Muscle layer of colon (tissue), 2 donors: ENCODE measurements around the gene STRBP.

Experiments used
- H3K27ac ChIP-seq: one replicate; pipeline ENCODE4 v1.7.0; 2013; ENCODE audit warnings: low read depth, mild to moderate bottlenecking, low read length, moderate library complexity
- H3K27me3 ChIP-seq, 2 donors: one replicate each; pipeline ENCODE4 v1.7.0; 2013; ENCODE audit warnings: low read length in 2 of 2, mild to moderate bottlenecking in 2 of 2; ENCODE audit not compliant: insufficient read depth in 2 of 2, control insufficient read depth in 1 of 2
- H3K36me3 ChIP-seq: one replicate; pipeline ENCODE4 v1.7.0; 2013; ENCODE audit warnings: mild to moderate bottlenecking, low read length; ENCODE audit not compliant: insufficient read depth
- H3K4me1 ChIP-seq: one replicate; pipeline ENCODE4 v1.7.0; 2013; ENCODE audit warnings: mild to moderate bottlenecking, low read length; ENCODE audit not compliant: insufficient read depth
- H3K4me3 ChIP-seq, 2 donors: one replicate each; pipeline ENCODE4 v1.7.0; 2013; ENCODE audit warnings: low read length in 2 of 2, low read depth in 1 of 2, mild to moderate bottlenecking in 1 of 2, moderate library complexity in 1 of 2
- H3K9ac ChIP-seq: one replicate; pipeline ENCODE4 v1.7.0; 2013; ENCODE audit warnings: low read length
- H3K9me3 ChIP-seq: one replicate; pipeline ENCODE4 v1.7.0; 2013; ENCODE audit warnings: mild to moderate bottlenecking, low read length
- donor health status: abdominal sarcoma.
- donor health status: Adenocarcinoma of cecum.

STRBP gene

GRCh38 chr9:123162360-123162759 lies 106.0 kb downstream of the STRBP start:
- no peaks in the 10 kb centered on the region for H3K36me3 ChIP-seq
- no peak overlapping the region for H3K27ac ChIP-seq
- no peaks in the 10 kb centered on the region for H3K9me3 ChIP-seq
- H3K4me1 ChIP-seq = no peaks in the 10 kb centered on the region
- H3K4me3 ChIP-seq = no peak overlapping the region
- H3K9ac ChIP-seq = no peak overlapping the region
- no peaks in the 10 kb centered on the region for H3K27me3 ChIP-seq

- Histone ChIP-seq H3K27me3 (no peaks in the 10 kb centered on the region), H3K4me3 (no peak overlapping the region), H3K36me3 (peaks cover 7% of the 10 kb centered on the region), H3K4me1 (no peaks in the 10 kb centered on the region), H3K9ac (no peak overlapping the region), H3K9me3 (no peaks in the 10 kb centered on the region), H3K27ac (no peak overlapping the region)
Observed at GRCh38 chr9:123157221-123157620, 111.2 kb downstream of the STRBP start.

GRCh38 chr9:123150708-123151503 lies 117.5 kb downstream of the STRBP start:
- H3K9ac ChIP-seq = no peak overlapping the region
- no peak overlapping the region for H3K4me3 ChIP-seq
- no peak overlapping the region for H3K27ac ChIP-seq
- H3K36me3 ChIP-seq = peaks cover 7% of the 10 kb centered on the region
- H3K4me1 ChIP-seq = no peaks in the 10 kb centered on the region
- H3K9me3 ChIP-seq = no peaks in the 10 kb centered on the region
- H3K27me3 ChIP-seq = no peaks in the 10 kb centered on the region

GRCh38 chr9:123149067-123149466 lies 119.3 kb downstream of the STRBP start:
- Histone ChIP-seq H3K9ac (no peak overlapping the region), H3K36me3 (no peaks in the 10 kb centered on the region), H3K27me3 (no peaks in the 10 kb centered on the region), H3K27ac (no peak overlapping the region), H3K4me3 (no peak overlapping the region), H3K4me1 (no peaks in the 10 kb centered on the region), H3K9me3 (no peaks in the 10 kb centered on the region)

DNA sequence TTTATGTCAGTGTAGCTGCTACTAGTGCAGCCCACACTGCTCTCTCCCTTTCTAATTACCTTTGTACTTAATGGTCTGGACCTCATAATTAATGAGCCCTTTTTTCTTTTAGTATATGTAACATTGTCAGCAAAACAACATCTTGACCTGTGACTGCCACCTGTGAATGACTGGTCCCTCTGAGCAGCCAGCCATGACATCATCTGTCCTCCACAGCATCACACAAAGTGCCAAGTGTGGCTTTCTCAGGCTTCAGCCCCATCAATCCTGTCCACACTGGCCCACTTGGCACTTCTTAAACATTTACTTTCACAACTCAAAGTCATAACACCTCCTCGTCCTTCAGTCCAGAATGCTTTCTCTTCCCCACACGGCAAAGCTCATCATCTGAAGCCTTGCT lies 130.2 kb downstream of the STRBP start:
- no peak overlapping the region for H3K4me3 ChIP-seq
- H3K27ac ChIP-seq = no peak overlapping the region
- H3K9ac ChIP-seq = no peak overlapping the region
- no peaks in the 10 kb centered on the region for H3K4me1 ChIP-seq
- H3K27me3 ChIP-seq = no peaks in the 10 kb centered on the region
- H3K9me3 ChIP-seq = no peaks in the 10 kb centered on the region
- no peaks in the 10 kb centered on the region for H3K36me3 ChIP-seq

DNA sequence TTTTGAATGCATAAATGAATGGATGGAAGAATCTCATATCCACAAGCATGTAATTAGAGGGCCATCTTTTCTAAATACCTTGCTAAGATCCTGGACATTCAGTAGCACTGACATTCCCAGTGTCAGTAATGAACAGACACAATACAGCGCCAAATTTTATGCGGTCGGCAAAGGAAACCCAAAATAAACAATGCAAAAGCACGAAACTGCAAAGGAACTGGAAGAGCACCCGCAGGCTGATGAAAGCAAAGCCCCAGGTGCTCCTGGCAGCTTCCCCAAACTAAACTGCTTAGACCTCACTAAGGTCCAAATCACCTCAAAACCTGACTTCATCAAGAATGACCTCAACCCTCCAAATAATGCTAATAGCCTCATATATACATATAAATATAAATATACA lies 133.0 kb downstream of the STRBP start:
- Histone ChIP-seq H3K27me3 (no peaks in the 10 kb centered on the region), H3K36me3 (no peaks in the 10 kb centered on the region), H3K9ac (no peak overlapping the region), H3K4me1 (no peaks in the 10 kb centered on the region), H3K4me3 (no peak overlapping the region), H3K9me3 (no peaks in the 10 kb centered on the region), H3K27ac (no peak overlapping the region)

- Histone ChIP-seq H3K27me3 (no peaks in the 10 kb centered on the region), H3K36me3 (peaks cover 5% of the 10 kb centered on the region)
Observed at GRCh38 chr9:123132696-123133095, 135.7 kb downstream of the STRBP start.

GRCh38 chr9:123131993-123132392 lies 136.4 kb downstream of the STRBP start:
- H3K36me3 ChIP-seq = peaks cover 7% of the 10 kb centered on the region
- H3K27ac ChIP-seq = no peak overlapping the region

More at GRCh38 chr9:123132696-123133095, 135.7 kb downstream of the STRBP start:
- H3K9me3 ChIP-seq = no peaks in the 10 kb centered on the region
- H3K4me1 ChIP-seq = no peaks in the 10 kb centered on the region
- no peak overlapping the region for H3K27ac ChIP-seq
- no peak overlapping the region for H3K4me3 ChIP-seq
- no peak overlapping the region for H3K9ac ChIP-seq

DNA sequence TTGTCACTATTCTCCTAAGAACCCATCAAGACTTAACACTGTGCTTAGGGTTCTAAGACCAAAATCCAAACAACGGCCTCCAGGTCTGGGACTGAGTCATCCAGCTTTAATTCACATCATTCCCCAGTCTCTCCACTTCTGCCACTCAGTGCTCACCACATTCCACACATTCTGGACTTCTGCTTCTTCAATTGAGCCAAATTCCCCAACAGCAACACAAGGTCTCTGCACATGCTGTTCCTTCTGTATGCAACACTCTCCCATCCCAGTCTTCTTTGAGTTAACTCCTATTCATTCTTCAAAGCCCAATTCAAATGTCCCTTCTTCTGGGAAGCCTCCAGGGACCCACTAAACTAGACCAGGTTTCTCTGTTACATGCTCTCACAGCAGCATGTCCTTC lies 137.1 kb downstream of the STRBP start:
- Histone ChIP-seq H3K36me3 (peaks cover 7% of the 10 kb centered on the region), H3K27ac (no peak overlapping the region), H3K9ac (no peak overlapping the region), H3K4me3 (no peak overlapping the region), H3K4me1 (no peaks in the 10 kb centered on the region), H3K9me3 (no peaks in the 10 kb centered on the region), H3K27me3 (no peaks in the 10 kb centered on the region)

More at GRCh38 chr9:123131993-123132392, 136.4 kb downstream of the STRBP start:
- no peaks in the 10 kb centered on the region for H3K27me3 ChIP-seq
- no peak overlapping the region for H3K9ac ChIP-seq
- H3K4me3 ChIP-seq = no peak overlapping the region
- no peaks in the 10 kb centered on the region for H3K9me3 ChIP-seq
- H3K4me1 ChIP-seq = no peaks in the 10 kb centered on the region

DNA sequence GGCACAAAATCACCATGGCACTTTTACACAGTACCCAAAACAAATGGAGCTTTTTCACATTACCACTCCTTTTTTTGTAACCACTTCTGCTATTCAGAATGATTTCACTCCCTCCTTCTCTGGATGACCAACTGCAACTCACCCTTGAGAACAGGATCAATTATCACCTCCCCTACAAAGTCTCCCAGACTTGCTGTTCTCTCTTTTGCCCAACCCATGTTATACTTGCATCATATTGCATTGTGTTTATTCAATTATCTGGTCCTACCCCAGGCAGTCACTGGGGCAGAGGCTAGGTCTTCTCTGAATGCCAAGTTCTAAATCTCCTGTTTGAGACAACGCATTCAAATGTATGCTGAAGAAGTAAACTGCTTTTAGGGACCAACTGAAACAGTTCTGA lies 139.0 kb downstream of the STRBP start:
- Histone ChIP-seq H3K9ac (no peak overlapping the region), H3K36me3 (peaks cover 7% of the 10 kb centered on the region), H3K4me3 (no peak overlapping the region), H3K9me3 (no peaks in the 10 kb centered on the region), H3K4me1 (no peaks in the 10 kb centered on the region), H3K27ac (no peak overlapping the region), H3K27me3 (no peaks in the 10 kb centered on the region)

GRCh38 chr9:123128591-123128990 lies 139.8 kb downstream of the STRBP start:
- H3K4me1 ChIP-seq = no peaks in the 10 kb centered on the region
- no peak overlapping the region for H3K27ac ChIP-seq
- no peaks in the 10 kb centered on the region for H3K27me3 ChIP-seq
- no peak overlapping the region for H3K4me3 ChIP-seq
- peaks cover 7% of the 10 kb centered on the region for H3K36me3 ChIP-seq
- no peak overlapping the region for H3K9ac ChIP-seq
- no peaks in the 10 kb centered on the region for H3K9me3 ChIP-seq

DNA sequence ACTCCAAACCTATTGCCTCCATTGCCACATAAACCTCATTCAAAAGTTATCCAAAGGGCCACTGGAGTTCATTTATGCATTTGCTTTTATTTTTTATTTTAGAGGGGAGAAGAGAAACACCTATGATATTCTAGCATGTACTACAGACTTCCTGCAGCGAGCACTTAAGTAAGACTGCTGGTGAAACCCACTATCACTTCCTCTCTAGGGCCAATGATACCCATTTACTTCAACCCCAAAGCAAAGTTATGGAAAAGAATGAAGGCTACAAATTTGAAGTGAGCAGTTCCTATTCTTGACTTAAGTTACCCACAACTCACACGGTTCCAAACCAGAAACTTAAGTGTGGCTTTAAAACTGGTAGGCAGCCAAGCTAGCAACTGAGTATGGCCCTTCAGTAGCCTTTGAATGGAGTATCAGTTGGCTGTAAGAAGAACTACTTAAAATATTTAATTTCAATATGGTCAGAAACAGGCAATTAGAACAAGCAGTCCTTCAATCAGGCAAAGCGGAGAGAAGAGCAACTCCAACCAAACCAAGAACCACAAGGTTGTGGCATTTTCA lies 140.8 kb downstream of the STRBP start:
- H3K36me3 ChIP-seq = peaks cover 7% of the 10 kb centered on the region

More for the DNA sequence above, 140.8 kb downstream of the STRBP start:
- no peak overlapping the region for H3K27ac ChIP-seq
- H3K9me3 ChIP-seq = no peaks in the 10 kb centered on the region
- no peak overlapping the region for H3K4me3 ChIP-seq
- H3K9ac ChIP-seq = no peak overlapping the region
- H3K27me3 ChIP-seq = no peaks in the 10 kb centered on the region
- no peaks in the 10 kb centered on the region for H3K4me1 ChIP-seq
